HEK293 (cell line): ENCODE results near the gene CAPSL.

Experiments used
- CTCF ChIA-PET: fragments of 350-600 bp; formaldehyde crosslinking; extraction: SDS; loops from one replicate; lab custom pipeline; 2021; ENCODE audit warnings: antibody characterized with exemption; lab: Yijun Ruan, JAX
- POLR2A ChIA-PET: fragments of 300-600 bp; formaldehyde crosslinking; extraction: SDS; loops from one replicate; lab custom pipeline; 2020; ENCODE audit warnings: antibody characterized with exemption, inconsistent platforms; lab: Yijun Ruan, JAX
- H3K27ac ChIP-seq: fragments of 200-500 bp; sonication (Bioruptor generic); 2 replicates; pipeline ENCODE4 v1.5.1; 2014; ENCODE audit warnings: low read depth, low read length, control low read depth, inconsistent platforms; ENCODE audit errors: extremely low read depth
- H3K36me3 ChIP-seq, 2 experiments: fragments of 200-500 bp in 1 of 2; sonication (Bioruptor generic) in 1 of 2; 1 replicate in 1 of 2; 2 replicates in 1 of 2; pipeline ENCODE4 v1.5.1; 2014 to 2017; ENCODE audit warnings: inconsistent platforms in 2 of 2, low read length in 2 of 2; ENCODE audit not compliant: control insufficient read depth in 2 of 2, insufficient read depth in 1 of 2
- H3K4me1 ChIP-seq: fragments of 200-500 bp; sonication (Bioruptor generic); 2 replicates; pipeline ENCODE4 v1.5.1; 2014; ENCODE audit warnings: mild to moderate bottlenecking, low read length, inconsistent platforms; ENCODE audit not compliant: control insufficient read depth, insufficient read depth
- H3K4me3 ChIP-seq: 2 replicates; pipeline ENCODE4 v1.5.1; 2011; ENCODE audit warnings: low read depth, mild to moderate bottlenecking, control low read depth, low read length, moderate library complexity
- H3K9me3 ChIP-seq: fragments of 200-500 bp; sonication (Bioruptor generic); 2 replicates; pipeline ENCODE4 v1.5.1; 2014; ENCODE audit warnings: low read depth, low read length, inconsistent platforms; ENCODE audit not compliant: control insufficient read depth, insufficient read depth
- BCL6B ChIP-seq: fragments of 450-650 bp; formaldehyde crosslinking; IDR thresholded peaks from 2 replicates; pipeline ENCODE4 v1.5.1; 2017; ENCODE audit warnings: missing biosample characterization, missing genetic modification characterization
- PATZ1 ChIP-seq: fragments of 450-650 bp; formaldehyde crosslinking; IDR thresholded peaks from 2 replicates; pipeline ENCODE4 v1.5.1; 2016; ENCODE audit warnings: missing biosample characterization, missing genetic modification characterization
- SP2 ChIP-seq: fragments of 450-650 bp; formaldehyde crosslinking; IDR thresholded peaks from 2 replicates; pipeline ENCODE4 v1.5.1; 2016; ENCODE audit warnings: missing biosample characterization, missing genetic modification characterization
- WT1 ChIP-seq: fragments of 450-650 bp; formaldehyde crosslinking; IDR thresholded peaks from 2 replicates; pipeline ENCODE4 v1.5.1; 2016; ENCODE audit warnings: missing biosample characterization, missing genetic modification characterization
- YY1 ChIP-seq: fragments of 450-650 bp; formaldehyde crosslinking; IDR thresholded peaks from 2 replicates; pipeline ENCODE4 v1.5.1; 2018; ENCODE audit warnings: missing biosample characterization, missing genetic modification characterization
- ZBTB1 ChIP-seq: fragments of 450-650 bp; formaldehyde crosslinking; IDR thresholded peaks from 2 replicates; pipeline ENCODE4 v1.5.1; 2016; ENCODE audit warnings: missing biosample characterization, missing genetic modification characterization
- ZBTB11 ChIP-seq: fragments of 450-650 bp; formaldehyde crosslinking; conservative IDR thresholded peaks from 2 replicates; pipeline ENCODE4 v1.5.1; 2016; ENCODE audit warnings: low read depth, missing biosample characterization, missing genetic modification characterization
- ZBTB49 ChIP-seq: fragments of 450-650 bp; formaldehyde crosslinking; IDR thresholded peaks from 2 replicates; pipeline ENCODE4 v1.5.1; 2016; ENCODE audit warnings: missing biosample characterization, missing genetic modification characterization, low read depth
- ZNF132 ChIP-seq: fragments of 450-650 bp; formaldehyde crosslinking; IDR thresholded peaks from 2 replicates; pipeline ENCODE4 v1.5.1; 2017; ENCODE audit warnings: missing biosample characterization, missing genetic modification characterization, borderline replicate concordance
- ZNF138 ChIP-seq: fragments of 450-650 bp; formaldehyde crosslinking; IDR thresholded peaks from 2 replicates; pipeline ENCODE4 v1.5.1; 2016; ENCODE audit warnings: missing biosample characterization, missing genetic modification characterization, borderline replicate concordance
- ZNF26 ChIP-seq: fragments of 450-650 bp; formaldehyde crosslinking; IDR thresholded peaks from 2 replicates; pipeline ENCODE4 v1.5.1; 2016; ENCODE audit warnings: missing biosample characterization, missing genetic modification characterization
- ZNF274 ChIP-seq, 2 experiments: fragments of 200-500 bp in 1 of 2; fragments of 450-650 bp in 1 of 2; sonication (Bioruptor generic) in 1 of 2; formaldehyde crosslinking in 1 of 2; IDR thresholded peaks; 2 replicates each; pipeline versions ENCODE4 v1.5.1 to v1.6.1; 2014 to 2016; ENCODE audit warnings: borderline replicate concordance in 1 of 2, inconsistent platforms in 1 of 2, low read length in 1 of 2, missing biosample characterization in 1 of 2, missing genetic modification characterization in 1 of 2
- ZNF280D ChIP-seq: fragments of 450-650 bp; formaldehyde crosslinking; IDR thresholded peaks from 2 replicates; pipeline ENCODE4 v1.5.1; 2016; ENCODE audit warnings: missing biosample characterization, missing genetic modification characterization
- ZNF311 ChIP-seq: fragments of 450-650 bp; formaldehyde crosslinking; IDR thresholded peaks from 2 replicates; pipeline ENCODE4 v1.5.1; 2017; ENCODE audit warnings: missing biosample characterization, missing genetic modification characterization, borderline replicate concordance
- ZNF580 ChIP-seq: fragments of 450-650 bp; formaldehyde crosslinking; IDR thresholded peaks from 2 replicates; pipeline ENCODE4 v1.5.1; 2016; ENCODE audit warnings: missing biosample characterization, missing genetic modification characterization
- ZNF585B ChIP-seq: fragments of 450-650 bp; formaldehyde crosslinking; IDR thresholded peaks from 2 replicates; pipeline ENCODE4 v1.5.1; 2016; ENCODE audit warnings: missing biosample characterization, missing genetic modification characterization
- ZNF660 ChIP-seq: fragments of 450-650 bp; IDR thresholded peaks from 2 replicates; pipeline ENCODE4 v1.5.1; 2018; ENCODE audit warnings: missing biosample characterization, mild to moderate bottlenecking, missing genetic modification characterization
- ZSCAN16 ChIP-seq: fragments of 450-650 bp; formaldehyde crosslinking; IDR thresholded peaks from 2 replicates; pipeline ENCODE4 v1.5.1; 2016; ENCODE audit warnings: missing biosample characterization, missing genetic modification characterization
- ZSCAN5A ChIP-seq: fragments of 450-650 bp; formaldehyde crosslinking; IDR thresholded peaks from 2 replicates; pipeline ENCODE4 v1.5.1; 2016; ENCODE audit warnings: missing biosample characterization, missing genetic modification characterization

Gene CAPSL

GRCh38 chr5:35877655-35878054 lies 60.8 kb downstream of the CAPSL start:
- Histone ChIP-seq H3K9me3 (no peaks in the 10 kb centered on the region), H3K4me1 (no peaks in the 10 kb centered on the region), H3K36me3 (no peaks in the 10 kb centered on the region), H3K4me3 (no peak overlapping the region), H3K27ac (no peak overlapping the region)
- ChIA-PET POLR2A (no interaction called here), CTCF (no interaction called here)
- no peak for TF ChIP-seq ZSCAN5A (tag by site-specific recombination)
- TF ChIP-seq YY1 (tag by site-specific recombination) = no peak
- no peak for TF ChIP-seq ZBTB49 (tag by site-specific recombination)
- TF ChIP-seq ZBTB1 (tag by site-specific recombination) = no peak
- TF ChIP-seq ZNF660 (tag by site-specific recombination) = no peak
- TF ChIP-seq ZNF280D (tag by site-specific recombination) = no peak
- no peak for TF ChIP-seq ZSCAN16 (tag by site-specific recombination)
- no peak for TF ChIP-seq WT1 (tag by site-specific recombination)
- no peak for TF ChIP-seq ZNF585B (tag by site-specific recombination)
- no peak for TF ChIP-seq ZNF274 (IDR thresholded peaks at IDR 0.05; ENCODE audit: low read length)
- no peak for TF ChIP-seq ZNF274 (tag by site-specific recombination; IDR thresholded peaks at IDR 0.05; ENCODE audit: borderline replicate concordance)
- TF ChIP-seq SP2 (tag by site-specific recombination) = no peak
- no peak for TF ChIP-seq BCL6B (tag by site-specific recombination)
- no peak for TF ChIP-seq ZNF138 (tag by site-specific recombination)
- TF ChIP-seq ZNF311 (tag by site-specific recombination) = no peak
- no peak for TF ChIP-seq ZNF580 (tag by site-specific recombination)

GRCh38 chr5:35876922-35877321 lies 61.5 kb downstream of the CAPSL start:
- no peaks in the 10 kb centered on the region for H3K4me1 ChIP-seq
- ChIA-PET POLR2A (no interaction called here), CTCF (no interaction called here)
- H3K9me3 ChIP-seq = no peaks in the 10 kb centered on the region
- no peaks in the 10 kb centered on the region for H3K36me3 ChIP-seq
- no peak overlapping the region for H3K27ac ChIP-seq
- H3K4me3 ChIP-seq = no peak overlapping the region
- TF ChIP-seq PATZ1 (tag by site-specific recombination) (no peak), ZNF26 (no peak), ZBTB11 (tag by site-specific recombination) (no peak), ZNF132 (tag by site-specific recombination) (no peak)
